MG63 (cell line): ENCODE results near the gene KYAT1. TPM values are rescaled to one million over a fixed set of nuclear protein-coding genes. Genes with fewer than 3 reads are reported as not detected.

Experiments
- DNase-seq: peaks from one replicate; pipeline ENCODE4 v3.0.0-alpha.2; 2020
- H3K27me3 ChIP-seq: fragments of 250-450 bp; sonication (Bioruptor Pico); 2 replicates; pipeline ENCODE4 v1.5.1; 2020; ENCODE audit warnings: mild to moderate bottlenecking, moderate library complexity
- H3K36me3 ChIP-seq: fragments of 250-450 bp; sonication (Bioruptor Pico); 2 replicates; pipeline ENCODE4 v1.5.1; 2020; ENCODE audit warnings: mild to moderate bottlenecking, moderate library complexity
- H3K4me3 ChIP-seq: fragments of 250-450 bp; sonication (Bioruptor Pico); 2 replicates; pipeline ENCODE4 v1.5.1; 2020; ENCODE audit warnings: mild to moderate bottlenecking, moderate library complexity
- H3K9me3 ChIP-seq: fragments of 250-450 bp; sonication (Bioruptor Pico); 2 replicates; pipeline ENCODE4 v1.5.1; 2020; ENCODE audit warnings: mild to moderate bottlenecking, moderate library complexity
- total RNA-seq: library from RNA; depleted of rRNA; stranded (reverse); fragments of >200 nt; shearing (Covaris generic); gene quantifications from 2 replicates; pipeline ENCODE4 v1.2.3, GENCODE V29; 2014; ENCODE audit warnings: low replicate concordance

KYAT1 gene
- total RNA-seq, 1 experiment from 2014 or later: 9.6 TPM

DNA sequence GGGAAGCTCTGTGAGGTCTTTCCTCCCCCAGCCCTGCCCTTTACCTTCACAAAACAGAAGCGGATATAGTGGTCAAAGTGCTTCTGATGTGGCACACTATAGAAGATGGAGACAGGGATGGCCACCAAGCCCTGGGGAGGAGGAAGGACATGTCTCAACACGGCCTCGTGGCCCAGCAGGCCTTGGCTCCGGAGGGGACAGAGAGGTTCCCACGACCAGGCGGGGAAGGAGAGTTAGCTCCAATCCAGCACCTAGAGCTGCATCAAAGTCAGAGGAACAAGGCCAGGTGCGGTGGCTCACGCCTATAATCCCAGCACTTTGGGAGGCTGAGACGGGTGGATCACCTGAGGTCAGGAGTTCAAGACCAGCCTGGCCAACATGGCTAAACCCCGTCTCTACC lies 48.1 kb downstream of the KYAT1 start:
- peaks cover 2% of the 10 kb centered on the region; the same call in 1 of the 2 replicates for H3K36me3 ChIP-seq
- H3K9me3 ChIP-seq: no peaks in the 10 kb centered on the region
- H3K4me3 ChIP-seq: no peak overlapping the region
- no peak for DNase-seq
- H3K27me3 ChIP-seq: no peaks in the 10 kb centered on the region

DNA sequence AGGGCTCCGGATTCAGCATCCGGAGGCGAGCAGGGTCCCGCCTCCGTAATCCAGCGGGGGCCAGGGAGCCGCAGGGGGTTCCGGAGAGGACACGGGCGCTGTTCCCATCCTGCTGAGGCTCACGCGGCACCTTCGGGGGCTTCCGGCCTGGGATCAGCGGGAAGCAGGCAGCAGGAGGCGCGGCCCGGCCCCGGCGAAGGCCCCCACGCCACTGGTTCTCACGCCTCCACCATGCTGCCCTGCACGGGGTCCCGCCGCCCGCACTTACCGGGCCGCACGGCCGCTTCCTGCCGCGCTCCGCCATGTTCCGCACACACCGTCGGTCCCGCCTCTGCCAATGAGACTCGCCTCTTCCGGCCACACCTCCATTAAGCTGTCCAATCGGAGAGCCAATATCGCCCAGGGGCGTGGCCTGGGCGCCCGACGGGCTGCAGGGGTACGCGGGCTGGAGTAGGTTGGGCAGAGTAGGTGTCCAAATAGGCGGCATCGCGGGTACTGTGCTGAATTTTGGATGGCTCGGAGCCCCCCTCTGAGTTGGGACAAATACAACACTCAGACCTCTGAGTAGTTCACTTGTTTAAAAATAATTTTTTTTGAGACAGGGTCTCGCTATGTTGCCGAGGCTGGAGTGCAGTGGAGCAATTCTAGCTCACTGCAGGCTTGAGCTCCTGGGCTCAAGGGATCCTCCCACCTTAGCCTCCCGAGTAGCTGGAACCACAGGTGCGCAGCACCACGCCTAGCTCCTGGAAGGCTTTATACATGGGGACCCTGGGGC lies 52.1 kb downstream of the KYAT1 start, which contains the start of gene SPOUT1:
TSS of gene SPOUT1 (minus strand) at position 318 of the 775 bp plus-strand sequence. CDS start at position 304, 14 bp downstream.
- Histone ChIP-seq H3K36me3 (peaks cover 24% of the 10 kb centered on the region), H3K9me3 (no peaks in the 10 kb centered on the region), H3K27me3 (no peaks in the 10 kb centered on the region), H3K4me3 (peak within 1 kb of the TSS; percentile 91)
- DNase-seq: peak; percentile 93

DNA sequence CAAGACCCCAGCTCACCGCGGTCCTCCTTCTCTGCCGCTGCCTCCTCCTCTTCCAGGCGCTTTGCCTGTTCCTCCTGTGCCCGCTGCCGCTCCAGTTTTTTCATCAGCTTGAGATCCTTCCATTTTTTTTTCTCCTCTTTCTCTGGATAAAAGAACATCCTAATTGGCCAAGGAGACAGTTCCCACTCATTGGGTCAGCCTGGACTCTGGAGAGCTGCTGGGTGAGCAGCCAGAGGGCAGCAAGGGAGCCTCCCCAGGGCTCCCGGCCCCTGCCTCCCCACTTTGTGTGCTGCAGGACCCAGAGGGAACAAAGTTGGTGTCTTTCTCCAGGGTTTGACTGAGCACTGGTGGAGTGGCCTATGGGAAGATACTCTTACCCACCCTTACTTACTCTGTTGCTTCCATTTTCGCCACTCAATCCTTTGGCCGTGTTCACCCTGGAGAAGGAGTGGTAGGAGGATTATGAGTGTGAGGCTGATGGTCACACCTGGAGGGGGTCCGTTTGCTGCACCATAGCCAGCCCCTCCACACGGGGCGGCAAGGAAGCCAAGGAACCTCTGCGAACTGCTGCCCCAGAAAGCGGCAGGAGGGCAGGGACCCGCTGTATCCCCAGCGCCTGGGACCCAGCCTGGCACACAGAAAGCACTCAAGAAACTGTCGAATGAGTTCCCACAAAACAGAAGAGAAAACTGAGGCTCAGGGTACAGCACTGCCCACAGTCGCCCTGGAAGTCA lies 52.9 kb downstream of the KYAT1 start:
- Histone ChIP-seq H3K27me3 (no peaks in the 10 kb centered on the region), H3K9me3 (no peaks in the 10 kb centered on the region), H3K36me3 (peaks cover 24% of the 10 kb centered on the region), H3K4me3 (peak overlapping the region; percentile 91)
- no peak for DNase-seq

DNA sequence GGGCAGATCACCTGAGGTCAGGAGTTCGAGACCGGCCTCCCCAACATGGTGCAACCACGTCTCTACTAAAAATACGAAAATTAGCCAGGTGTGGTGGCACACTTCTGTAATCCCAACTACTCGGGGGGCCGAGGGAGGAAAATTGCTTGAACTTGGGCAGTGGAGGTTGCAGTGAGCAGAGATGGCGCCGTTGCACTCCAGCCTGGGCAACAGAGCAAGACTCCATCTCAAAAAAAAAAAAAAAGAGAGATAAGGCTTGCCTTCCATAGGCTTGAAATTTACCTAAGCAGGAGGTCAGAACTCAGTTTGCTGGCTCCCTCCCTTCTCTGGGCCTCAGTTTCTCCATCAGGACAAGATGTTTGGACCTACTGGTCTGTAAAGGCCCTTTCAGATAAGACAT lies 53.5 kb downstream of the KYAT1 start:
- no peak for DNase-seq
- no peaks in the 10 kb centered on the region for H3K27me3 ChIP-seq
- peak overlapping the region; percentile 91; the same call in 1 of the 2 replicates for H3K4me3 ChIP-seq
- H3K36me3 ChIP-seq: peaks cover 24% of the 10 kb centered on the region
- no peaks in the 10 kb centered on the region for H3K9me3 ChIP-seq

DNA sequence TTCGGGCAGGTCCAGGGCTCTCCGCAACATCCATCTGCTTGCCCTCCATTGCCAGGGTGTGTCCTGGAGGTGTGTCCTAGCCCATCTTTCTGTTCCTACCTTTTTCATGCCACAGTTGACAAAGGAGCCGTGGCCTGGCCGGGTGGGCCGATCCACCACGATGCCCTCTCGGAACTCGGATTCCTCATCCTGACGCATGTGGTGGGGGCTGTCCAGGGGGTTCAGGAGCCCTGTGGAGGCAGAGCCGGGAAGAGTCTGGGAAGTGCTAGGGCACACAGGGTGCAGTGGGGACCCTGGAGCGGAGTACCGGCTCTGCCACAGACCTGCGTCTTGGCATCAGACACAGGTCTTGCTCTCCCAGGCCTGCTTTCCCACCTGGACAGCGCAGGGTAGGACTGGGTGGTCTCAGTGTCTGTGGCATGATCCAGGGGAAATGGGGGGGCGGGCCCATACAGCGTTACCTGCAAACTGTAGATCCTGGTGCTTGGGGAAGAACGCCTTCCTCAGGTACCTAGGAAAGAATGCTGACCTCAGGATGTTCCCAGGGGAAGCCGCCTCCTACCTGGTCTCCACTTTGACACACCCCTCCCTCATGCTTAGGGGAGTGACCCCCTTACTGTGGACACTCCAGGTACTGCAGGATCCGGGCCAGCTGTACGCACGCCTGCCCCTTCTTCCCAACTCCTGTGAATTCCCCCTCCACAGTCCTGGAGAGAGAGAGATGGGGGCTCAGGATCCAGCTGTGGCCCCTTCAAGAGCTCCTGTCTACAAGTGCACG lies 55.6 kb downstream of the KYAT1 start:
- no peak for DNase-seq

DNA sequence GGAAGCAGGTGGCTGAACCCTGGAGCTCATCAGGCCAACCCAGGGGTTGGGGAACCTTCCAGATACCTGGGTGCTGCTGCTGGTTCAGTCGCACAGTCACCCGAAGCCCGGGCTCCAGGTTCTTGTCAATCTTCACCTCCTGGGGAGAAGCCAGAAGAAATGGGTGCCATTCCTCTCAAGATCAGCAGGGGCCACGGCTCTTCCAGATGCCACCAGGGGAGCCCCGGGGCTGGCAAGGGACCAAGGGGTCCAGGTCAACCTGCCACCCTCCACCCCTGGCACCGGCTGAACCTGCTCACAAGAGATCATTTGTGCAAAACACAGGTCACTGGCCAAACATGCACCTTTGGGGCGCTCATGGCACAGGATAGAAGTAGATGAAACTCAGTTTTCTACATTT lies 56.8 kb downstream of the KYAT1 start:
- no peak for DNase-seq

More for the DNA sequence above, 55.6 kb downstream of the KYAT1 start:
- Histone ChIP-seq H3K4me3 (no peak overlapping the region), H3K9me3 (no peaks in the 10 kb centered on the region), H3K27me3 (no peaks in the 10 kb centered on the region), H3K36me3 (peaks cover 27% of the 10 kb centered on the region)

DNA sequence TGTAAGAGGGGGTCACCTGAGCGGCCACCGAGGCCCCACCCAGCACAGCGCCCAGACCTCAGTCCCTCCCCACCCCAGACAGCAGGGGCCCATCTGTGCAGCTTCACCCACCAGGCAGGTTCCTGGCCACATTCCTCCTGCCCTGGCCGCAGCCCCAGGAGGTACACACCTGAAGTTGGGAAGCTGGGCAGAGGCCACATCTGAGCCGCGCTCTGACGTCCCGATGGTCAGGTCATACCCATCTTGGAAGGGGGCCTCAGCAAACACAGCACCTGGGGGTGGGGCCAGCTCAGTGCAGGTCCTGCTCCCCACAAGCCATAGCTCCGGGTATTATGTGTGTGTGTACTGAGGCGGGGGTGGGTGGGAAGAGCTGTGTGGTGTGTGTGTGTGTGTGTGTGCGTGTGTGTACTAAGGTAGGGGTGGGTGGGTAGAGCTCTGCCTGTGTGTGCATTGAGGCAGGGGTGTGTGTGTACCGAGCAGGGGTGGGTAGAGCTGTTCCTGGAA lies 57.8 kb downstream of the KYAT1 start:
- H3K27me3 ChIP-seq: no peaks in the 10 kb centered on the region
- no peaks in the 10 kb centered on the region for H3K9me3 ChIP-seq
- H3K4me3 ChIP-seq: no peak overlapping the region
- no peak for DNase-seq
- H3K36me3 ChIP-seq: peaks cover 29% of the 10 kb centered on the region

More for the DNA sequence above, 56.8 kb downstream of the KYAT1 start:
- Histone ChIP-seq H3K36me3 (peaks cover 27% of the 10 kb centered on the region), H3K9me3 (no peaks in the 10 kb centered on the region), H3K4me3 (no peak overlapping the region), H3K27me3 (no peaks in the 10 kb centered on the region)

DNA sequence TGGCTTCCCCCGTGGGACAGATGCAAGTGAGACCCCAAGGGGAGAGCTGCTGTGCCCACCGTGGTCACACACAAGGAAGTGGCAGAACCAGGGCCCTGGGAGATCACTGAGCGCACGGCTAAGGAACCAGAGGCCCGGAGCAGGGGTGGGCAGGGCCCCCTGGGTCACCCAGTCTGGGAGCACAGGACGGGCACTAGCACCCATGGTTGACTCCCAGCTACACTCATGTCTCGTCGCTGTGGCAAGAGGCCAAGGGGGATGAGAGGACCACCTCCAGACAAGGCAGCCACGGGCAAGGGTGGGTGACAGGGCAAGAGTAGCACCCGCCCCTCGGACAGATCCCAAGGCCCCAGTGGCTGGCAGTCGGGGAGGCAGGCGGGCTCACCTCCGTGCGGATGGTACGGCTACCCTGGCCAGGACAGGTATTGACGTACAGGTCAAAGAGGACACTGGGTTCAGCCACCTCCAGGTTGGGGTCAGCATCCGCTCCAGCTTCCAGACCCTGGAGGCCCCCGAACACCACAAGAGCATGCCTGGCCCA lies 58.3 kb downstream of the KYAT1 start:
- no peak for DNase-seq
- H3K4me3 ChIP-seq: no peak overlapping the region

DNA sequence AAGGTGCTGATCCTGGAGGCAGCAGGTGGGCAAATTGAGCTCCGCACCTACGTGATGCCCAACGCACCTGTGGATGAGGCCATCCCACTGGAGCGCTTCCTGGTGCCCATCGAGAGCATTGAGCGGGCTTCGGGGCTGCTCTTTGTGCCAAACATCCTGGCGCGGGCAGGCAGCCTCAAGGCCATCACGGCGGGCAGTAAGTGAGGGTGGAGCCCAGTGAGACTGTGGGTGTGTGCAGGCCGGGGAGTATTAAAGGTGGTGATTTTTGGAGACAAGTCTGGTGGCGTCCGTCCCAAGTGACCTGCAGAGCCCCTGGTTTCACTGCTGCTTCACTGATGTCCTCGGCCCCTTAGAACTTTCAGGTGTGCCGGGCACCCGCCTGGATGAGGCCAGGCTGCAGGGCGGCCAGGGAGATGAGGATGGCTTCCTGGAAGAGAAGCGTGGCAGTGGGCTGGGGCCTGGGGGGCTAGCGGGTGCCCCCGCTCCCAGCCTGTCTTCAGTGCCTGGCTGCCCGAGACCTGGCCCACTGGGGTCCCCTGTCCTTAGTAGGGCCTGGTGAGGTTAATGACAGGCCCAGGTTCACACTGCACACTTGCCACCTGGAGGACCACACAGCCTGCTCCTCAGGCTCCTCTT lies 59.2 kb downstream of the KYAT1 start:
- Histone ChIP-seq H3K9me3 (no peaks in the 10 kb centered on the region; the same call in 1 of the 2 replicates), H3K27me3 (no peaks in the 10 kb centered on the region), H3K36me3 (peaks cover 20% of the 10 kb centered on the region), H3K4me3 (no peak overlapping the region)
- no peak for DNase-seq

More for the DNA sequence above, 58.3 kb downstream of the KYAT1 start:
- Histone ChIP-seq H3K36me3 (peaks cover 27% of the 10 kb centered on the region), H3K27me3 (no peaks in the 10 kb centered on the region), H3K9me3 (no peaks in the 10 kb centered on the region)

DNA sequence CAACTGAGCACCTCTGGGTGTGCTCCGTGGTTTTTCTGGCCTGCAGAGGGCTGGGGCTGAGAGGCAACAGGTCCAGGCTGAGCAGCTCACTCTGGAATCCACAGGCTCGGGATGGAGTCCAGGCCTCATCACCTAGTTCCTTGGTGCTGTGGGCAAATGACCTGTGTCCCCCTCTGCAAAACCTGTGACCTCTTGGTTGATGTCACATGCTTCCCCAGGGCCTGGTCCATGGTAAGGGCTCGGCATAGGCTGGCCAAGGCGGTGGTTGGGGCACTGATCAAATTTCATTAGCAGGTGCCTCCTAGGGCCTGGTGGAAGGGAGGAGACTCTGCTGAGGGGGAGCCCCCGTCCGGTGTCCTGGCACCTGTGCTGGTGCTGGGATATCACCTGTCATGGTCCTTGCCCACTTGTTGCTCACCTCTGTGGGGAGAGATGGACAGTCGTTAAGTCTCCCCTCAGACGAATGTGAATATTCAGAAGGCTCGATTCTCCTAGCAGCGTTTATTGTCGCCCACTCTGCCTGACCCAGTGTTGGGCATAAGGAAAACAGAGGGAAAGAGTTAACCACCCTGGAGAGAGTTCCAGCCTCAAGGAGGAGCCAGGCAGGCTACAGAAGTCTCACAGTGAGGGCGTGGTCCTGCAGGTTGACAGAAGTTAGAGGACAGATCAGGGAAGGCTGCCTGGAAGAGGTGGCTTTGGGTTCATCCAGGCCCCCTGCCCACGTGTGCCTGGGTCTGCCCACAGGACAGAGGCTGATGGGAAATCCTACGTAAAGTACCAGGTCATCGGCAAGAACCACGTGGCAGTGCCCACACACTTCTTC lies 60.0 kb downstream of the KYAT1 start:
- no peak for DNase-seq
- no peaks in the 10 kb centered on the region for H3K27me3 ChIP-seq
- H3K36me3 ChIP-seq: peaks cover 13% of the 10 kb centered on the region
- H3K9me3 ChIP-seq: no peaks in the 10 kb centered on the region; the same call in 1 of the 2 replicates
- no peak overlapping the region for H3K4me3 ChIP-seq

DNA sequence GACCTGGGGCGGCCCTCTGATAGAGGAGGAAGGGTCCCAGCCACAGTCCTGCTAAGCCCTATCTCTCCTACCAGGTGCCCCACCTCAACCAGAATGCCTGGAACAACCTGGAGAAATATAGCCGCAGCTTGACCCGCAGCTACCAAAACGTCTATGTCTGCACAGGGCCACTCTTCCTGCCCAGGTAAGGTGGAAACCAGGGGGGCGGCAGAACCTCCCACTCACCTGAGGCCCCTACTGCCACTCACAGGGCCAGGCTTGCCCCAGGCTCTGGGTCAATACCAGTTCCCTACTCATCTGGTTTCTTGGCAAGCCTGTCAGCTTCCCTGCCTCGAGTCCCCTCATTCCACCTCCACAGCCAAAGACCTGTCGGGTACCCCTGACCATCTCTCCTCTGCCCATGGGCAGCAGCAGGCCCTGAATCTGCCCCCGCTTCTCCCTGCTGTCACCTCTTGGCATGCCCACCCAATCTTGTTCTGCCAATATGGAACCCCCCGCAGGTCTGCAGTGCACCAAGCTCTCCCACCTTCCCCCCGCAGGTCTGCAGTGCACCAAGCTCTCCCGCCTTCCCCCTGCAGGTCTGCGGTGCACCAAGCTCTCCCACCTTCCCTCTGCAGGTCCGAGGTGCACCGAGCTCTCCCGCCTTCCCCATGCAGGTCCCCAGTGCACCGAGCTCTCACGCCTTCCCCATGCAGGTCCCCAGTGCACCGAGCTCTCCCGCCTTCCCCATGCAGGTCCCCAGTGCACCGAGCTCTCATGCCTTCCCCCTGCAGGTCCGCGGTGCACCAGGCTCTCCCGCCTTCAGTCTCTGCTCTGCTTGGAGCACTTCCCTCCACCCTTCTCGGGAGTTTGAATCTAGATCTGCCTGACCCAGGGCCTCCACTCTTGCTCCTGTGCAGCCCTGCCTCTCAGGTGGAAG lies 60.8 kb downstream of the KYAT1 start:
- peaks cover 5% of the 10 kb centered on the region; the same call in 1 of the 2 replicates for H3K36me3 ChIP-seq
- H3K27me3 ChIP-seq: no peaks in the 10 kb centered on the region
- no peak overlapping the region for H3K4me3 ChIP-seq
- DNase-seq: no peak
- H3K9me3 ChIP-seq: no peaks in the 10 kb centered on the region; the same call in 1 of the 2 replicates

DNA sequence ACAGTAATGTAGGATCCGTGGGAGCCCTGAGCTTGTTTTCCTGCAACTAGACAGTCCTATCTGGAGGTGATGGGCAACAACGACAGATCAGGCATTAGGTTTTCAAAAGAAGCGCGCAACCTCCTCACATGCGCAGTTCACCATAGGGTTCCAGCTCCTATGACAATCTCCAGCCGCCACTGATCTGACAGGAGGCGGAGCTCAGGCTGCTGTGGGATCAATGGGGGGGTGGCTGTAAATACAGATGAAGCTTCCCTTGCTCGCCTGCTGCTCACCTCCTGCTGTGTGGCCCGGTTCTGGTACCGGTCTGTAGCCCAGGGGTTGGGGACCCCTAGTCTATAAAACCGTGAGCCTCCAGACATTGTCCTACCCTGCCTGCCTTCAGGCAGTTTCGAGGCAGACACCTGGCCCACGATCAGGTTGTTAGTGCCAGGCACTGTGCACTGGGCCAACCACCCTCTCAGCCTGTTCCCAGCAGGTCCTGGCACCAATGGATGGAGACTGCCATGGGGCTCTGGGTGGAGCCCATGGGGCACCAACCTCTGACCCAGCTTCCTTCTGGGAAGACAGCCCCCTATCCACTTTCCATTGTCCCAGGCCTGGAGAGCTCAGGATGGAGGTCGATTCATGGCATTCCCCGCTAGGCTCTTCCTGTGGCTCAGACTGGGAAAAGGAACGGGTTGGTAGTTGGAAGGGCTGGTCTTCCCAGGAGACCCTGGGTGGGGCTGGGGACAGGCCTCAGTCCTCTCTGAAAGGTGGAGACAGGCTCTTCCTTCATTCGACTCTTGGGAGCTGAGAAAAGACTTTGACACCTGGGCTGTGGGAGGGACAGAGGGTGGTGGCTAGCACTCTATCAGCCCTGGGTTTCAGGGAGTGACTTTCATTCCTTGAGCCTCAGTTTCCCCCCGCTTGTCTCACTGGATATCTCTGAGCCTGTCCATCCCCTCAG lies 61.8 kb downstream of the KYAT1 start:
- H3K36me3 ChIP-seq: peaks cover 5% of the 10 kb centered on the region; the same call in 1 of the 2 replicates
- no peaks in the 10 kb centered on the region; the same call in 1 of the 2 replicates for H3K9me3 ChIP-seq
- H3K4me3 ChIP-seq: no peak overlapping the region; the same call in 1 of the 2 replicates
- DNase-seq: no peak
- no peaks in the 10 kb centered on the region for H3K27me3 ChIP-seq
